Karpas-422 (cell line): ENCODE measurements around the gene ITGB1. TPM values are rescaled to one million over a fixed set of nuclear protein-coding genes. Genes with fewer than 3 reads are reported as not detected.

Experiments
- DNase-seq: peaks from one replicate; pipeline ENCODE4 v3.0.0-alpha.2; 2015
- H2AFZ ChIP-seq: fragments of 200-600 bp; sonication (generic); 2 replicates; pipeline ENCODE4 v1.6.1; 2014; ENCODE audit warnings: antibody characterized with exemption, low read length, mixed read lengths
- H3K27ac ChIP-seq: fragments of 200-600 bp; sonication (generic); 2 replicates; pipeline ENCODE4 v1.5.1; 2014; ENCODE audit warnings: mild to moderate bottlenecking, low read length, moderate library complexity
- H3K27me3 ChIP-seq: fragments of 200-600 bp; sonication (generic); 2 replicates; pipeline ENCODE4 v1.6.1; 2014; ENCODE audit warnings: low read length, mixed read lengths
- H3K36me3 ChIP-seq: fragments of 200-600 bp; sonication (generic); 2 replicates; pipeline ENCODE4 v1.6.1; 2014; ENCODE audit warnings: low read length, mixed read lengths; ENCODE audit not compliant: insufficient read depth
- H3K4me1 ChIP-seq: fragments of 200-600 bp; sonication (generic); 2 replicates; pipeline ENCODE4 v1.6.1; 2014; ENCODE audit warnings: mild to moderate bottlenecking, low read length, mixed read lengths
- H3K4me2 ChIP-seq: fragments of 200-600 bp; sonication (generic); 2 replicates; pipeline ENCODE4 v1.6.1; 2014; ENCODE audit warnings: low read length, low read depth, mild to moderate bottlenecking; ENCODE audit not compliant: poor library complexity, severe bottlenecking
- H3K4me3 ChIP-seq: fragments of 200-600 bp; sonication (generic); 2 replicates; pipeline ENCODE4 v1.5.1; 2014; ENCODE audit warnings: mild to moderate bottlenecking, antibody characterized with exemption, low read length, mixed read lengths
- H3K79me2 ChIP-seq: fragments of 200-600 bp; sonication (generic); 2 replicates; pipeline ENCODE4 v1.6.1; 2014; ENCODE audit warnings: mild to moderate bottlenecking, low read length, mixed read lengths
- H3K9ac ChIP-seq: fragments of 200-600 bp; sonication (generic); 2 replicates; pipeline ENCODE4 v1.6.0; 2014; ENCODE audit warnings: low read length
- H3K9me2 ChIP-seq: fragments of 200-600 bp; sonication (generic), shearing (Covaris generic); replicated peaks from 2 replicates; pipeline ENCODE4 v1.6.0; 2014; ENCODE audit warnings: mild to moderate bottlenecking, low read length, moderate library complexity; ENCODE audit not compliant: insufficient read depth
- H3K9me3 ChIP-seq: fragments of 300-700, 200-600 bp; sonication (generic); 2 replicates; pipeline ENCODE4 v1.6.1; 2014; ENCODE audit warnings: low read length, mixed read lengths
- H4K20me1 ChIP-seq: fragments of 200-600 bp; sonication (generic); 2 replicates; pipeline ENCODE4 v1.6.1; 2014; ENCODE audit warnings: mild to moderate bottlenecking, antibody characterized with exemption, low read length, low read depth; ENCODE audit not compliant: insufficient read depth
- total RNA-seq: library from RNA; depleted of rRNA; stranded (reverse); fragments of >200 nt; shearing (Covaris generic); gene quantifications from 2 replicates; pipeline ENCODE4 v1.2.3, GENCODE V29; 2014; ENCODE audit warnings: low replicate concordance

ITGB1 gene
- total RNA-seq, 1 experiment from 2014 or later: 559 TPM

DNA sequence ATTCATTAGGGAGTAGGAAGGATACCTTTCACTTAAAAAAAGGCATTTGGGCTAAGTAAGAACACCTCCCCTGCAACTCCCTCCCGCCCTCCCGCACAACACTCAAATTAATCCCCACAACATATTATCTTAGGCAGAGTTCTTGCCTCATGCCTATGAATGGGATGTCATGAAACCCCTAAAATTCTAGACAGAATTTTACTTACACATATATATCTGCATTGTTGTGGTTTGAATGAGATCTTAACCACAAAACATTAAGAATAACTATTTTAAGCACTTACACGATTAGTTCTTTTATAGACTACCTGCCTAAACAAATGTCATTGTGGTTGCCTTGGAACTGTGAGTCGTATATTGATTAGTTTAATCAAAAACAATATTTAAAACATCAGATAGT, 4.5 kb upstream of the ITGB1 start:
- Histone ChIP-seq H3K9me3 (no peaks in the 10 kb centered on the region), H4K20me1 (no peaks in the 10 kb centered on the region), H3K4me1 (peaks cover 73% of the 10 kb centered on the region), H3K9me2 (no peaks in the 10 kb centered on the region), H3K27ac (peak overlapping the region; percentile 96), H3K36me3 (0 out of 2 replicates have a peak, but pooled peaks cover under 1% of the 10 kb centered on the region), H3K9ac (peak overlapping the region; percentile 57), H3K4me3 (peak overlapping the region; percentile 23), H3K79me2 (peaks cover 10% of the 10 kb centered on the region), H3K27me3 (no peaks in the 10 kb centered on the region), H3K4me2 (peak overlapping the region; percentile 85), H2AFZ (peak overlapping the region; percentile 60; the same call in 1 of the 2 replicates)
- no peak for DNase-seq

DNA sequence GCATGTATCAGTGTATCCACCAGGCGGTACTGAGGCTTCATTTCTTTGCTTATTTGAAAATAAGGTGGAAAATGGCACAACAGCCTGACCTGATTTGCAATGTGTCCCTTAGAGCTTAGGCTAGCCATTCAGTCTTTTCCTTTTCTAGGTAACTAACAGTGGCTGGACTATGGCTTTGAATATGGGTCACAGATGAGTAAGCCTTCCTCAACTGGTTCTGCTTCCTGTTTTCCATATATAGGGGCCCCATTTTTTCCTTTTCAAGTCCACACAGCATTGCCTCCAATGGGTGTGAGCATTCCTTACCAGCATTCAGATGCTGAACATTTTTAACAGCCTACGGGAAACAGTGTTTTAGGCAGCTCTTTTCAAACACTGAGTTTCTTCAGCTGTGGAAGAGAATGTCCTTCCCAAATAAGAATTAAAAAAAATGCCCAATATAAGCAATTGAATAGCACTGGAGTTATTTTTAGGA, 3.9 kb upstream of the ITGB1 start:
- H3K4me1 ChIP-seq: peaks cover 73% of the 10 kb centered on the region
- peak overlapping the region; percentile 57 for H3K9ac ChIP-seq
- peak overlapping the region; percentile 85 for H3K4me2 ChIP-seq
- peak overlapping the region; percentile 96 for H3K27ac ChIP-seq
- no peaks in the 10 kb centered on the region for H3K27me3 ChIP-seq
- no peak overlapping the region for H2AFZ ChIP-seq
- 0 out of 2 replicates have a peak, but pooled peaks cover 5% of the 10 kb centered on the region for H3K36me3 ChIP-seq
- H3K9me2 ChIP-seq: no peaks in the 10 kb centered on the region
- H4K20me1 ChIP-seq: no peaks in the 10 kb centered on the region
- DNase-seq: no peak
- peak overlapping the region; percentile 23 for H3K4me3 ChIP-seq
- no peaks in the 10 kb centered on the region for H3K9me3 ChIP-seq
- H3K79me2 ChIP-seq: peaks cover 15% of the 10 kb centered on the region

DNA sequence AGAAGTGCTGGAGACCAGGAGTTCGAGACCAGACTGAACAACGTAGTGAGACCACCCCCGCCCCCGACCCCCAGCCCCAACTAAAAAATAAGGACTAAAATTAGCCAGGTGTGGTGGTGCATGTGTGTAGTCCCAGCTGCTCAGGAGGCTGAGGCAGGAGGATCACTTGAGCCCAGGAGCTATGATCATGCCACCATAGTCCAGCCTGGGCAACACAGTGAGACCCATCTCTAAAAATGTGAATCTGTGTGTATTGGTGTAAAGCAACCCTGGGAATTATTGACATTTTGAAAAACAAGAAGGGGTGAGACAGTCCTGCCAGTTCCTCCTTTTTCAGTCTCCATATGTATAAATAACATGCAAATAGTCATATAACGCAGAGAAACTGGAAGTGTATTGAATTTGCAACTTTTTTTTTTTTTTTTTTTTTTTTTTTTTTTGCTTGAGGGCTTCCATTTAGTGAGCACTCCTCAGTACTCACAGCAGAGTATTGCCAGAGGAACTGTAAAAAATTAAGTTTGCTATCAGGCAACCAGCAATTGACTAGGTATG, 3.4 kb upstream of the ITGB1 start:
- peak overlapping the region; percentile 57 for H3K9ac ChIP-seq
- no peaks in the 10 kb centered on the region for H3K9me3 ChIP-seq
- no peaks in the 10 kb centered on the region for H4K20me1 ChIP-seq
- no peak overlapping the region for H2AFZ ChIP-seq
- peak; percentile 94 for DNase-seq
- H3K27ac ChIP-seq: peak overlapping the region; percentile 96
- H3K4me1 ChIP-seq: peaks cover 73% of the 10 kb centered on the region
- H3K4me2 ChIP-seq: peak overlapping the region; percentile 85
- H3K27me3 ChIP-seq: no peaks in the 10 kb centered on the region
- H3K79me2 ChIP-seq: peaks cover 21% of the 10 kb centered on the region
- peak overlapping the region; percentile 23 for H3K4me3 ChIP-seq
- peaks cover 9% of the 10 kb centered on the region; the same call in 1 of the 2 replicates for H3K36me3 ChIP-seq
- no peaks in the 10 kb centered on the region for H3K9me2 ChIP-seq

DNA sequence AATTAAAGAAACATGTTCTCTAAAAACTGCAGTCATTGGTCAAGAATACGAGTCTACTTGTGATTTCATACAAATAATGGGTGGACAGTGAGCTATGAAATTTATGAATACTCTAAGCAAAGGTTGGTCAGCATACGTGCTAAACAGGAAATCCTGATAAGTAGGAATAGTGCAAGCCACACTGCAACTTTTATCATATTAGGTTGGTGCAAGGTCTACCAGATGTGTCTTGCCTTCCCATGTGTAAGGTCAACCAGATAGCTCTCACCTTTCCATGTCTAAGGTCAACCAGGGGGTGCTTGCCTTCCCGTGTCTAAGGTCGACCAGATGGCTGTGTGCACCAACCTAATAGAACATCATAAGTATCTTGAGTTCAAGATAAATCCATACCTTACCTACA, 2.0 kb upstream of the ITGB1 start:
- no peaks in the 10 kb centered on the region for H3K9me2 ChIP-seq
- H3K36me3 ChIP-seq: peaks cover 21% of the 10 kb centered on the region
- H4K20me1 ChIP-seq: peaks cover 1% of the 10 kb centered on the region; the same call in 1 of the 2 replicates
- H3K9ac ChIP-seq: peak overlapping the region; percentile 95
- peak overlapping the region; percentile 96 for H3K27ac ChIP-seq
- H2AFZ ChIP-seq: no peak overlapping the region
- no peaks in the 10 kb centered on the region for H3K9me3 ChIP-seq
- peak; percentile 70 for DNase-seq
- no peaks in the 10 kb centered on the region for H3K27me3 ChIP-seq
- H3K79me2 ChIP-seq: peaks cover 35% of the 10 kb centered on the region
- H3K4me3 ChIP-seq: peak overlapping the region; percentile 84
- peak overlapping the region; percentile 85 for H3K4me2 ChIP-seq
- H3K4me1 ChIP-seq: peaks cover 73% of the 10 kb centered on the region

DNA sequence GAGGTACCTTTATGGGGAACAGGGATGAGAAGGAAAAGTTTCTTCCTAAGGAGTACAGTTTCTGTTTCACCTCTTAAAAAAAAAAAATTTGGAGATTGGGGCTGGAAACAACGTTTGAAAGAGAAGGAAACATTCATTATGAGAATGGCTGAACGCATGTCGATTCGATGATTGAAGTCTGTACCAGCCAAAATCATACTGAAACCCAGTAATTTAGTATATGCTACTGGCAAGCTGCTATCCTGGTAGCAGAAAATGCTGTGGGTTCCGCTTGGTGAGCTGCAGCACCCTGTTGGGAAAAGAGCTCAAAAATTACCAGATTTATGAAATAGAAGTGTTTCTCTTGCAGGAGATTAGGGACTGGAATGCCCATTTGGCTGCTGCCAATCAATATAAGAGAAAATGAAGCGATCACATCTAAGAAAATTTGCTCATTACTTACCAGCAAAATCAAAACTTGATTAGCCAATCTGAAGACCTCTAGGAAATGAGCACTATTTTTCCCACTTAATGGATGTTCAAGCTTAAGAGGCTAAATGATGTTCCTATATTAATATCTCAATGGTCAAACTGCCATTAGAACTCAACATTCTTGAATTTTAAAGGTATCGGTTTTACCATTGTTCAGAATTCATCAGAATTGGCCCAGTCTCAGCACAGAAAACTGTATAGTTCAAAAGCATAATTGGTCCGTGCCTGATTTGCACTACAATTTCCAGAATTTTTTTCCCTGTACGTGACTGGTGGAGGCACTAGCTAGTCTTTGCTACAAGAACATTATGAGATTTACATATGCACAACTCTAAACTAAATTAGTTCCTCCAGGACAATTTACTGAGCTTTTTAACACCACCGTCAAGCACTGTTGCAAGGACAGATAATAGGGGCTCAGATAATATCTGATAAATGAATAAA, 1.2 kb upstream of the ITGB1 start:
- peaks cover 42% of the 10 kb centered on the region for H3K79me2 ChIP-seq
- peak; percentile 73 for DNase-seq

GRCh38 chr10:32957341-32958084, 517 bp downstream of the ITGB1 start:
- Histone ChIP-seq H3K4me2 (peak overlapping the region; percentile 82), H3K9ac (peak overlapping the region; percentile 95), H2AFZ (no peak overlapping the region), H3K27ac (peak overlapping the region; percentile 96), H4K20me1 (peaks cover 26% of the 10 kb centered on the region), H3K4me1 (peaks cover 77% of the 10 kb centered on the region), H3K4me3 (peak overlapping the region; percentile 84), H3K79me2 (peaks cover 60% of the 10 kb centered on the region), H3K9me2 (no peaks in the 10 kb centered on the region), H3K27me3 (no peaks in the 10 kb centered on the region), H3K9me3 (no peaks in the 10 kb centered on the region), H3K36me3 (peaks cover 34% of the 10 kb centered on the region)
- DNase-seq: peak; percentile 70

More for the DNA sequence above, 1.2 kb upstream of the ITGB1 start:
- peak overlapping the region; percentile 96 for H3K27ac ChIP-seq
- H3K9me3 ChIP-seq: no peaks in the 10 kb centered on the region
- peaks cover 9% of the 10 kb centered on the region; the same call in 1 of the 2 replicates for H4K20me1 ChIP-seq
- no peak overlapping the region for H2AFZ ChIP-seq
- H3K4me1 ChIP-seq: peaks cover 76% of the 10 kb centered on the region
- no peaks in the 10 kb centered on the region for H3K9me2 ChIP-seq
- peak overlapping the region; percentile 95 for H3K9ac ChIP-seq
- H3K36me3 ChIP-seq: peaks cover 21% of the 10 kb centered on the region
- peak overlapping the region; percentile 84 for H3K4me3 ChIP-seq
- peak overlapping the region; percentile 85 for H3K4me2 ChIP-seq
- no peaks in the 10 kb centered on the region for H3K27me3 ChIP-seq

GRCh38 chr10:32956365-32957197, 1.4 kb downstream of the ITGB1 start:
- Histone ChIP-seq H3K4me1 (peaks cover 77% of the 10 kb centered on the region), H3K4me2 (peak overlapping the region; percentile 82), H3K79me2 (peaks cover 69% of the 10 kb centered on the region), H3K9me2 (no peaks in the 10 kb centered on the region), H3K9me3 (no peaks in the 10 kb centered on the region), H3K27me3 (no peaks in the 10 kb centered on the region), H4K20me1 (peaks cover 36% of the 10 kb centered on the region), H3K27ac (peak overlapping the region; percentile 93), H3K9ac (peak overlapping the region; percentile 95), H2AFZ (no peak overlapping the region), H3K4me3 (peak overlapping the region; percentile 84), H3K36me3 (peaks cover 38% of the 10 kb centered on the region)
- DNase-seq: peak; percentile 76
